Right kidney (tissue), 1 donor: ENCODE results near the gene TRIM7.
"Not testable (repeated sequence)": the region's sequence is repeated elsewhere in the genome, so short reads cannot be mapped to it uniquely, and the experiment has no call there.

ENCODE experiments used
- DNase-seq: peaks from one replicate; pipeline ENCODE4 v3.0.0-alpha.2; 2016

TRIM7 gene

DNA sequence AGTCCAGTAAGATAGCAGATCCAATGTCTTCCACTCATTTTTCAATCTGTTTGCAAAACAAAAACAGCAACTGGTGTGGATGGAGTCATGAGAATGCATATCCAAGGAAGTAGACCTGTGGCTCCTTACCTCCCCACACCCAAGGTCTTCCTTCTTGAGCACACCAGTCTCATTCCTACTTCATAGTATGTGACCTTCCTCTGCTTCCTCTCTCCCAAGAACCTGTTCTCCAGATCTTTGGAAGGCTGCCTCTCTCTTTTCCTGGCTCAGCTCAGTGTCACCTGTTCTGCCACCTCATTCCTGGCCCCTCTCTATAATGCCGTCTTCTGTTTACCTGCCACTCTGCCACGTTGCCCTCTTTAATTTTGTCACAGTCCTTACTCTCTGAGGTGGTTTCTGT is 7.9 kb upstream of the TRIM7 start:
- DNase-seq: no peak

DNA sequence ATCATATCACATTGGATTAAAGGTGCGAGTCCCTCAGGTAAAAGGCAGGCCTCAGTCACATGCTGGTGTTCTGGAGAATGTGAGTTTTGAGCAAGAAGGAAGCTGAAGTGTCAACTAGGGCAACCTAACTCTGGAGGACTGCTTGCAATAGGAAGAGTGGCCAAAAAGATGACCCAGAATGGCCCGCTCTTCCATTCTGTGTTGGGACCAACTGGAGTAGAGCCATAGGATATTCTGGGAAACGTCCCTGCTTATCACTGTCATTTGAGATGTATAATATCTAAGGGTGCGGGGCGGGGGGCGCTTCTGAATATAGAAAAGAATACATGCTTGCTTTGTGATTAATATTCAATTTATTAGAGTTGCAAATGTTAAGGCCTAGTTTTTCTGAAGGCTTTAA is 7.1 kb upstream of the TRIM7 start:
- no peak for DNase-seq

DNA sequence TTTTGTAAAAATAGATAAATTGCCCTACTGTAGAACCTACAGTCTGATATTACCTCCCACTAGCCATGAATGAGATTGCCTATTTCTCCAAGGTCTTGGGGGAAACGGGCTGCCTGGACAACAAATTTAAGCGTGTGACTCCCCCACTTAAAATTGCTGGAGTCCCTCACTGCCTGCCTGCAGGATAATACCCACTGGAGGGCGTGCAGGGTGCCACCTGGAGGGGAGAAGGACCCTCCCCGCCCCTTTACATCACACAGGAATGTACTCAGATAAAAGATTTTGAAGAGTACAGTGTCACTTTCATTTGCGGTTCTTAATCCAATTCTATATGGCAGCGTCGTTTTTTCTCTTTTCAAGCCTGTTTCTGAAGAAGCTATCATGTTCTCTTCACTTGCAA is 6.2 kb upstream of the TRIM7 start:
- no peak for DNase-seq

- DNase-seq: not testable (repeated sequence)
Observed at GRCh38 chr5:181210698-181211097, 5.7 kb upstream of the TRIM7 start.

DNA sequence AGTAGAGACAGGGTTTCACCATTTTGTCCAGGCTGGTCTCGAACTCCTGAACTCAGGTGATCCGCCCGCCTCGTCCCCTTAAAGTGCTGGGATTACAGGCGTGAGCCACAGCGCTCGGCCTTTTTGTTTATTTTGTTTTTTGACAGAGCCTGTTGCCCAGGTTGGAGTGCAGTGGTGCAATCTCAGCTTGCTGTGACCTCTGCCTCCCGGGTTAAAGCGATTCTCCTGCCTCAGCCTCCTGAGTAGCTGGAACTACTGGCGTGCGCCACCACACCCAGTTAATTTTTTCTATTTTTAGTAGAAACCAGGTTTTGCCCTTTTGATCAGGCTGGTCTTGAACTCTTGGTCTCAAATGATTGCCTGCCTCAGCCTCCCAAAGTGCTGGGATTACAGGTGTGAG is 5.2 kb upstream of the TRIM7 start:
- DNase-seq: not testable (repeated sequence)

DNA sequence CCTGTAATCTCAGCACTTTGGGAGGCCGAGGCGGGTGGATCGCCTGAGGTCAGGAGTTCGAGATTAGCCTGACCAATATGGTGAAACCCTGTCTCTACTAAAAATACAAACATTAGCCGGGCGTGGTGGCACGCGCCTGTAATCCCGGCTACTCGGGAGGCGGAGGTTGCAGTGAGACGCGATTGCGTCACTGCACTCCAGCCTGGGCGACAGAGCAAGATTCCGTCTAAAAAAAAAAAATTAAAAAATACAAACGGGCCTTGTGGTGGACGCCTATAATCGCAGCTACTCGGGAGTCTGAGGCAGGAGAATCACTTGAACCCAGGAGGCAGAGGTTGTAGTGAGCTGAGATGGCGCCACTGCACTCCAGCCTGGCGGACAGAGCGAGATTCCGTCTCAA is 4.0 kb upstream of the TRIM7 start:
- not testable (repeated sequence) for DNase-seq

DNA sequence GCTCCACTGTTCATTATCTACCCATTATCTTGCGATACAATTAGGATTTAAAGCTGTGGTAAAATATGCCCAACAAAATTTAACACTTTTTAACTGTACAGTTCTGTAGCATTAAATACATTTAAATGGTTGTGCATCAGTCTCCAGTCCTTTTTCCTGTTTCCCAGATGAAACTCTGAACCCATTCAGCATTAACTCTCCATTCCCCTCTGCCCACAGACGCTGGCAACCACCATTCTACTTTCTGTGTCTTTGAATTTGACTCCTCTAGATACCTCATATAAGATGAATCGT is 2.9 kb upstream of the TRIM7 start:
- no peak for DNase-seq

GRCh38 chr5:181207214-181207959 is 2.4 kb upstream of the TRIM7 start:
- DNase-seq: peak; percentile 67

DNA sequence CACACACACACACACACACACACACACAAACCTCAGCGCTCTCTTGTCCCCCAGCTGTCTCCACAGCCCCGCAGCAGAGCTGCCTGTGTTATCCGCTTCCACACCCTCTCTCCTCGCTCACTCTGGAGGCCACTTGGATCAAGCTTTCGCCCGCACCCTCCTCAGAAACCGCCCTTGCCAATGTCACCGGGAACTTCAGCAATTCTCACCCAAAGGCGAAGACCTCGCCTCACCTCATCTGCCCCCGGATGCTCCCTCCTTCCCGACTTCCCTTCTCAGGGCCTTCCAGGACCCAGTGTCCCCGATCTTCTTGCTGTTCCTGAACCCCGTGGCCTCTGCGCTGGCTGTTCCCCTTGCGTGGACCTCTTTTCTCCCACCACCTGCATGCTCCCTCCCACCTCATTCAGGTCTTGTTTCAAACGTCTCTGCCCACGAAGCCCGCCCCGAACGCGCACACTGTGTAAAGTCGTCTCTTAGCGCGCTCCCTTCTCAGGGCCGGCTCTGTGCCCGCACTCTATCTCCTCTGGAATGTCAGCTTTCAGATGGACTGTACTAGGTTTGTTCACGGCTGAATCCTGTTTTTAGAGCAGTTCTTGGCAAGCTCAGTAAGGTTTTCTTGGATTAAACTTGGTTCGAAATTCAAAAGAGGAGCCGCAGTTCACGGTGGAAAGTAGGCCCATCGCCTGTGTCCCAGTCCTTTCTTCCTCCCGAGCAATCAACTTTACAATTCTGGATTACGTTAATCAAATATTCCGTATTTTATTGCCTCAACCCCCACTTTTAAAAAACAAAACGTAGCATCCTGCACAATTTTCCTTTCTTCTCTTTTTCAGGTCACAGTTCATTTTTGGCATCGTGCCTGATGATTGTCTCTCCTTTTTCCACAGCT is 1.0 kb upstream of the TRIM7 start:
- DNase-seq: peak; percentile 71

GRCh38 chr5:181204113-181204825 is 727 bp downstream of the TRIM7 start:
- DNase-seq: peak; percentile 51

DNA sequence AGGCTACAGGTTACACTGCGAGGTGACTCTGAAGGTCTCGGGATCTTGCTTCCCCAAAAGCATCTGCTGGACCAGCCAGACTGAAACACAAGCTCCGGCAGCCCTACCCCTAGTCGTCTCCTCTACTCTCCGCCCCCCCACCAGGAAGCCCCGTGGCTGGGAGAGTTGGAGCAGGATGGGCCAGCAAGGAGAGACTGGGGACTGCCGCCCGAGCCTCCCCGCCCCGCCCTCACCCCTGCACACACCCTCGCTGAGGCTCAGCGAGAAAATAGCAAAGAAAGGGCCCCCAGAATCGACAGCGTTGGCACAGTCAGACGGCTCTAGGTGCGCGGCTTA is 1.3 kb downstream of the TRIM7 start:
- DNase-seq: no peak

GRCh38 chr5:181203093-181203711 is 1.8 kb downstream of the TRIM7 start:
- no peak for DNase-seq

DNA sequence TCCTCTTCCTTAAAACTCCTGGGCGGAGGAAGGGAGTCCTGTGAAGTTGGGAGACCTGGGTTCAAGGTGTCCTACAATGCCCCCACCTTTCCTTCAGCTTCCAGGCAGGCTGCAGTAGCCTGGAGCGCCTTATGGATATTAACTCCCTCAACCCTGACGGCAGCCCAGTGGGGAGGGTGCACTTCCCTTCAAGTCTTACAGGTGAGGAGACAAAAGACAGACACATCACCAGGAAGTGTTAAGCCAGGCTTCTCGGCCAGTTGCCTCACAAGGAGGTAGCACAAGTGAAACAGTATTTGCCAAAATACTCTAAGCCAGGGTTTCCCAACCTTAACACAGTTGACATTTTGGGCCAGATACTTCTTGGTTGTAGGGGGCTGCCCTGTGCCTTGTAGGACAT is 4.2 kb downstream of the TRIM7 start:
- no peak for DNase-seq

- no peak for DNase-seq
Observed at GRCh38 chr5:181199881-181200638, 4.9 kb downstream of the TRIM7 start.

GRCh38 chr5:181198905-181199519 is 6.0 kb downstream of the TRIM7 start:
- DNase-seq: no peak

GRCh38 chr5:181198106-181198685 is 6.8 kb downstream of the TRIM7 start:
- no peak for DNase-seq

DNA sequence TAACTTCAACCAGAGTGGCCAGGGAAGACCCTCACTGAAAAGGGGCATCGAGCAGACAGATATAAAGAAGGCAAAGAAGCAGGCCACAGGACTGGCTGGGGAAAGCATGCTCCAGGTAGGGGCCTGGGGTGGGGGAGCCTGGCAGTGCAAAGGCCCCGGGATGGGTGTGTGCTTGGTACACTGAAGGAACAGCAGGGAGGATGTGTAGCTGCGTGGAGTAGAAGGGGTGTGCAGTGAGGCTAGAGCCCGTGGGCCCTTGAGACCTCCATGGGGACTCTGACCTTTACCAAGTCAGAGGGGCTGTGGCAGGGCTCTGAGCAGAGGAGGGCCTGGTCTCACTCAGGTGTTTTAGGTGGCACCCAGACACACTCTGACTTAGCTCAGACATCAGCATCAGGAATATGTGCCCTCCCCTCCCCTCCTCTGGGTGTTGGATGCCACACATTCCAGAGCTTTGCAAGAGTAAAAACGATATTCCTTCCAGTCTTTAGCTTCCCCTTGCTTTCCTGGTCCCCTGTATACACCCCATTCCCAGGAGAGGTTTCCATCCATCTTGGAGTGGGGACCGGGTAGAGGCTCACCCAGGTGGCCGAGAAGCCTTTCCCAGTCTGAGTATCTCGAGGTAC is 7.6 kb downstream of the TRIM7 start:
- DNase-seq: no peak

DNA sequence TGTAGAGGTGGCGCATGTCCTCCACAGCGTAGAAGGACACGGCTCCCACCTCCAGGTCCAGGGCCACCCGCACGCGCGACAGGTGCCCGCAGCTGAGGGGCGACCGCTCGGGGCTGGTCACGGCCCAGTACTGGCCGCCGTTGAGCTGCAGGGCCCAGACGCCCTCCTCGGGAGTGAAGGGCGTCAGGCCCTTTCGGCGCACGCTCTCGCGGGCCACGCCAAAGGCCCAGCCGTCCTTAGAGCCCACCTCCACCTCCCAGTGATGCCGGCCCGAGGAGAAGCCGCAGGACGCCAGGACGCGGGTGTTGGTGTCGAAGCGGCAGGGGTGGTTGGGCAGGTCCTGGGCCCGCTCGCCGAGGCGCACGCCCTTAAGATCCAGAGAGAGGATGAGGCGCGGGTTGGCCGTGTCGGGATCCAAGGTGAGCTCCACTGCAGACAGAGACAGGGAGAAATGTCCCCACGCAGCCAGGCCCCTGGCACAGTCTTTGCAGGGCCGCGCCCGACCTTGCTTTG is 9.7 kb downstream of the TRIM7 start:
- DNase-seq: no peak

- no peak for DNase-seq
Observed at GRCh38 chr5:181194489-181195248, 10.3 kb downstream of the TRIM7 start.

DNA sequence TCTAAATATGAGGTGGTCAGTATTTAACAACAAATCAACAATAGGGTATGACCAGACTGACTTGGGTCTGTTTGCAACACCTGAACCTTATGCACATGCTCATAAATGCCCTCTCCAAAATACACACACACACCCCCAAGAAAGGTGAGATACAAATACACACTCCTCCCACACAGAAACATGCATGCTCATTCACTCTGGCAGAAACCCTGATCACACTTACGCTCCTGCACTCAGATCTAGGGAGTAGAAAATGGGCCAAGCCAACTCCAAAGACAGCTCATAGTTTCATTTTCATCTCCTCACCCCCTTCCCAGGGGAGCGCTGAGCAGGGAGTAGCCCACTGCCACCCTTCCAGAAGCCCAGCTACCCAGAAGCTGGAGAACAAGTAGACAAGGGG is 11.3 kb downstream of the TRIM7 start:
- DNase-seq: no peak
